Mesothelial cell of epicardium (in vitro differentiated cells): ENCODE measurements around the gene TACC3. TPM values are rescaled to one million over a fixed set of nuclear protein-coding genes. Genes with fewer than 3 reads are reported as not detected.

ENCODE experiments used
- DNase-seq, 2 experiments: peaks; one replicate each; pipeline ENCODE4 v3.0.0; 2021; ENCODE audit warnings: low spot score in 2 of 2; ENCODE audit not compliant: unreplicated experiment in 2 of 2
- H3K27ac Mint-ChIP-seq: 2 replicates; pipeline ENCODE4 v1.8.0; 2021; ENCODE audit warnings: mixed read lengths
- H3K27me3 Mint-ChIP-seq: 2 replicates; pipeline ENCODE4 v1.8.0; 2021; ENCODE audit warnings: low read depth, mixed read lengths
- H3K36me3 Mint-ChIP-seq: 2 replicates; pipeline ENCODE4 v1.8.0; 2021; ENCODE audit warnings: mixed read lengths
- H3K4me1 Mint-ChIP-seq: 2 replicates; pipeline ENCODE4 v1.8.0; 2021; ENCODE audit warnings: mixed read lengths
- H3K4me3 Mint-ChIP-seq: 2 replicates; pipeline ENCODE4 v1.8.0; 2021; ENCODE audit warnings: mild to moderate bottlenecking, moderate library complexity, mixed read lengths
- H3K9me3 Mint-ChIP-seq: 2 replicates; pipeline ENCODE4 v1.8.0; 2021; ENCODE audit warnings: mixed read lengths
- CTCF ChIP-seq: fragments of 200-600 bp; sonication (generic); IDR thresholded peaks from one replicate; pipeline ENCODE4 v1.5.0; 2021; ENCODE audit warnings: antibody characterized with exemption; ENCODE audit not compliant: unreplicated experiment
- total RNA-seq: library from RNA; stranded (reverse); gene quantifications from 3 replicates; pipeline ENCODE4 v1.2.1, GENCODE V29; 2021

Gene TACC3
- total RNA-seq, 1 donor from 2014 or later, result 45.3 TPM

- no peak for TF ChIP-seq CTCF
- no peaks in the 10 kb centered on the region for H3K36me3 Mint-ChIP-seq
- H3K27me3 Mint-ChIP-seq, result no peaks in the 10 kb centered on the region
- DNase-seq, result no peak
- no peak overlapping the region for H3K4me3 Mint-ChIP-seq
- H3K4me1 Mint-ChIP-seq, result peaks cover 10% of the 10 kb centered on the region
- no peaks in the 10 kb centered on the region for H3K9me3 Mint-ChIP-seq
- H3K27ac Mint-ChIP-seq, result no peak overlapping the region
Observed at GRCh38 chr4:1755297-1755696, 34.0 kb downstream of the TACC3 start.

- Mint-ChIP-seq H3K9me3 (no peaks in the 10 kb centered on the region), H3K4me3 (no peak overlapping the region), H3K27ac (no peak overlapping the region), H3K36me3 (no peaks in the 10 kb centered on the region), H3K4me1 (peaks cover 10% of the 10 kb centered on the region), H3K27me3 (no peaks in the 10 kb centered on the region)
- DNase-seq, result no peak
- no peak for TF ChIP-seq CTCF
Observed at GRCh38 chr4:1756079-1756478, 34.8 kb downstream of the TACC3 start.

- Mint-ChIP-seq H3K36me3 (no peaks in the 10 kb centered on the region), H3K27me3 (no peaks in the 10 kb centered on the region), H3K4me3 (no peak overlapping the region), H3K9me3 (no peaks in the 10 kb centered on the region), H3K4me1 (peaks cover 10% of the 10 kb centered on the region), H3K27ac (no peak overlapping the region)
- DNase-seq, result no peak
- no peak for TF ChIP-seq CTCF
Observed at GRCh38 chr4:1756893-1757779, 35.8 kb downstream of the TACC3 start.

GRCh38 chr4:1757836-1758235 lies 36.5 kb downstream of the TACC3 start:
- no peaks in the 10 kb centered on the region for H3K9me3 Mint-ChIP-seq
- no peaks in the 10 kb centered on the region for H3K36me3 Mint-ChIP-seq
- no peak for TF ChIP-seq CTCF
- no peak overlapping the region for H3K27ac Mint-ChIP-seq
- DNase-seq, result no peak
- no peak overlapping the region for H3K4me3 Mint-ChIP-seq
- peaks cover 10% of the 10 kb centered on the region for H3K4me1 Mint-ChIP-seq
- H3K27me3 Mint-ChIP-seq, result no peaks in the 10 kb centered on the region

- no peak overlapping the region for H3K27ac Mint-ChIP-seq
- DNase-seq, result no peak
- H3K36me3 Mint-ChIP-seq, result no peaks in the 10 kb centered on the region
- no peaks in the 10 kb centered on the region for H3K27me3 Mint-ChIP-seq
- no peak overlapping the region for H3K4me3 Mint-ChIP-seq
- H3K9me3 Mint-ChIP-seq, result no peaks in the 10 kb centered on the region
- peaks cover 10% of the 10 kb centered on the region for H3K4me1 Mint-ChIP-seq
- no peak for TF ChIP-seq CTCF
Observed at GRCh38 chr4:1758306-1759121, 37.2 kb downstream of the TACC3 start.
